Naive thymus-derived CD8-positive, alpha-beta T cell (primary cell): ENCODE measurements around the gene C4orf50. TPM values are rescaled to one million over a fixed set of nuclear protein-coding genes. Genes with fewer than 3 reads are reported as not detected.

Experiments used
- ATAC-seq, 2 donors: fragments of 150-1000 bp; cut with Tn5 transposase in 1 of 2; sonication (Bioruptor Pico), chemical (Tn5 transposase) in 1 of 2; 1 replicate in 1 of 2; 2 replicates in 1 of 2; pipeline ENCODE4 v1.10.0; 2021; ENCODE audit warnings: mild to moderate bottlenecking in 2 of 2, moderate library complexity in 2 of 2
- POLR2A ChIA-PET: fragments of 350-600 bp; sonication (Branson Sonifier 250); formaldehyde crosslinking; loops from one replicate; lab custom pipeline; 2021; ENCODE audit warnings: antibody characterized with exemption; lab: Charles Lee
- DNase-seq, 10 donors: peaks; one replicate each; pipeline versions ENCODE4 v3.0.0 to v3.0.0-alpha.2; 2020 to 2022
- H3K27ac Mint-ChIP-seq, 10 donors: one replicate each; pipeline ENCODE4 v1.8.0; 2020 to 2022; ENCODE audit warnings: mild to moderate bottlenecking in 10 of 10, mixed read lengths in 10 of 10, moderate library complexity in 4 of 10, inconsistent platforms in 1 of 10
- H3K27me3 Mint-ChIP-seq, 5 donors: one replicate each; pipeline ENCODE4 v1.8.0; 2021 to 2022; ENCODE audit warnings: mixed read lengths in 5 of 5
- H3K36me3 Mint-ChIP-seq, 3 donors: one replicate each; pipeline ENCODE4 v1.8.0; 2020 to 2022; ENCODE audit warnings: mixed read lengths in 3 of 3, mild to moderate bottlenecking in 2 of 3, inconsistent platforms in 1 of 3
- H3K4me1 Mint-ChIP-seq, 4 donors: one replicate each; pipeline ENCODE4 v1.8.0; 2021 to 2022; ENCODE audit warnings: mixed read lengths in 4 of 4
- H3K4me3 Mint-ChIP-seq, 10 donors: one replicate each; pipeline ENCODE4 v1.8.0; 2020 to 2022; ENCODE audit warnings: mild to moderate bottlenecking in 10 of 10, mixed read lengths in 10 of 10, moderate library complexity in 6 of 10, inconsistent platforms in 1 of 10
- H3K9me3 Mint-ChIP-seq, 9 donors: one replicate each; pipeline ENCODE4 v1.8.0; 2020 to 2022; ENCODE audit warnings: mixed read lengths in 9 of 9, mild to moderate bottlenecking in 3 of 9, inconsistent platforms in 1 of 9, moderate library complexity in 1 of 9
- polyA plus RNA-seq, 3 donors: library from polyadenylated mRNA; unstranded; fragments of 300-500 nt; fragmentation: Illumina TruSeq; gene quantifications; one replicate each; pipeline ENCODE4 v1.2.3, GENCODE V29; 2021
- total RNA-seq, 8 experiments: library from RNA in 2 of 8; stranded (reverse) in 2 of 8; gene quantifications; one replicate each; pipeline ENCODE4 v1.2.3 and lab custom pipeline; 2021 to 2026

C4orf50 gene
- total and polyA plus RNA-seq, 5 experiments from 2014 or later, result not detected

DNA sequence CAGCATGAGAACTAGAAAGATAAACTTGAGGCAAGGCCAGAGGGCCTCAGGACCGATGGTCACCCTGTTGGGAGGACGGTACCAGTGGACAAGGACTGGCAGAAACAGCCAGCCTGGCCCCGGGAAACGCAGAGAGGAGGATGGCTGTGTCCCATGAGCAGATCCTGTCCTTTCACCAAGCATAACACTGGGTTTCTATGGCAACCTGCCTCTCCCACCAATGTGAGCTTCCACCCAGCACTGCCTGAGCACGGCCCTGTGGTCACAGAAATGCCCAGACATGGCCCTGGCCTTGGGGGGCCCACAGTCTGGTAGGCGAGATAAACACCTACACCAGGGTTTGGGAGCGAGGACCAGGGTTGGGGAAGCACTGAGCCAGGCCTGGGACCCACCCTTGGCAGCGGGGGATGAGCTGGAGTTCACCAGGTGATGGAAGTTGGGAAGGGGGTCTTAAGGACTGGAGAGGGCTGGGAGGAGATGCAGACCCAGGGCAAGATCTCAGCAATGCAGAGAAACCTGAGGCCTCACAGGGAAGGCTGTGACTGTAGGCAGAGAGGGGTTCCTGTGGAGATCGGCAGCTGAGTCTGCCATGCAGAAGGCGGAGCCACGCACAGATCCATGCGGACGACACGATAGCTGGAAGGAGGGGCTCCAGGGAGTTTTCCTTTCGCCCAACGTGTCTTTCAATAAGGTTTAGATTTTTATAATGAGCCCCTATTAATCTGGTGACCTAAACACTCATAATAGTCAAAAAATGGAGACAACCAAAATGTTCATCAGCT, 92.6 kb downstream of the C4orf50 start:
- DNase-seq, result no peak
- Mint-ChIP-seq H3K27me3 (peaks cover 10 to 36% (median 15%) of the 10 kb centered on the region in 5 donors), H3K4me3 (no peak overlapping the region), H3K4me1 (no peaks in the 10 kb centered on the region), H3K27ac (no peak overlapping the region), H3K9me3 (peaks cover 0 to 3% (median 0%) of the 10 kb centered on the region in 9 donors), H3K36me3 (no peaks in the 10 kb centered on the region)
- POLR2A ChIA-PET, result no interaction called here
- ATAC-seq, result no peak

DNA sequence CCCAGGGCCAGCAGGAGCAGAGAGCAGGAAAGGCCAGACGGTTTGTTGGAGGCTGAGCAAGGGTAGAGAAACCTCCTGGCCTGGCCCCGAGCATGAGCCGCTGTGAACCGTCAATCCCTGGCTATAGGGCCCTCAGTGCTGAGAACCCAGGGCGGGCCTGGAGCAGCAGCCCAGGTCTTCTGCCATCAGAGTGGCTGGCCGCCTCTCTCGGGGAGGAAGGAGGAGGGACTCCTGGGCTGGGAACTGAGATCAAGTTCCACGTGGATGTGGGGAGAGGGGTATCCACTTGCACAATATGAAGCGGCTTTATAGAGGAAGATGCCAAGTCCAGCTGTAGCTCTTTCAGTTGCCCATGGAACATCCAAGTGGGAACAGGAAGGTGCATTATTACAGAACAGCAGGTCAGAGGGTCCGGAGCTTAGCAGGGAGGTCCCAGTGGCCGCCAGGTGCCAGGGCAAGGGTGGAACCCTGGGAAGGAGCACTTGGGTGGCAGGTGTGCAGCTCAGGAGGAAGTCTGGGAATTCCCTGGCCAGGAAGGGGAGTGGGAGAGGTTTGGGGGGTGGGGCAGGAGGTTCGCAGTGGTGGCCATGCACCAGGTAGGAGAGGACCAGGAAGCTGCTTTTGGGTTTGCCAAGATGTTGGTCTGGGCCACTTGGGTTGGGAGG, 93.6 kb downstream of the C4orf50 start:
- Mint-ChIP-seq H3K36me3 (no peaks in the 10 kb centered on the region), H3K9me3 (peaks cover 0 to 3% (median 0%) of the 10 kb centered on the region in 9 donors), H3K27ac (peak overlapping the region in 1 of 10 donors; percentile 88), H3K4me3 (no peak overlapping the region), H3K27me3 (peaks cover 13 to 45% (median 14%) of the 10 kb centered on the region in 5 donors), H3K4me1 (no peaks in the 10 kb centered on the region)
- no peak for DNase-seq
- POLR2A ChIA-PET, result no interaction called here
- no peak for ATAC-seq

DNA sequence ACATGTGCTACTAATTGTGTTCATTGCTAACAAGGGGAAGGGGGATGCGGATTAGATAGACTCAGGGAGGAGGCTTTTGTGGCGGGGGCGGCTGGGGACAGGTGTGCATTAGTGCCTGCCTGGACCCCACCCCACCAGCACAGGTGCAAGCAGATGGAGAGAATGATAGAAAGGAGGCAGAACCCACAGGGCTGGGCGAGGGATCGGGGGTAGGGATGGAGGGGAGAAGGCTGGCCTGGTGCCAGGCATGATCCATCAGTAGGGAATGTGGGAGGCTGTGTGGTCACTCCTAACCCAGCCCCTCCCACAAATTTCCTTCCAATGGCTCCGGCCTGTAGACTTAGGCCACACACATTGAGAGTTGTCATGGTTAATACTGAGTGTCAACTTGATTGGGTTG, 94.9 kb downstream of the C4orf50 start:
- H3K27ac Mint-ChIP-seq, result no peak overlapping the region
- H3K9me3 Mint-ChIP-seq, result peaks cover 0 to 3% (median 0%) of the 10 kb centered on the region in 9 donors
- H3K27me3 Mint-ChIP-seq, result peaks cover 13 to 55% (median 18%) of the 10 kb centered on the region in 5 donors
- H3K4me1 Mint-ChIP-seq, result no peaks in the 10 kb centered on the region
- no peak overlapping the region for H3K4me3 Mint-ChIP-seq
- DNase-seq (no peak), ATAC-seq (no peak)
- POLR2A ChIA-PET, result no interaction called here
- H3K36me3 Mint-ChIP-seq, result no peaks in the 10 kb centered on the region

DNA sequence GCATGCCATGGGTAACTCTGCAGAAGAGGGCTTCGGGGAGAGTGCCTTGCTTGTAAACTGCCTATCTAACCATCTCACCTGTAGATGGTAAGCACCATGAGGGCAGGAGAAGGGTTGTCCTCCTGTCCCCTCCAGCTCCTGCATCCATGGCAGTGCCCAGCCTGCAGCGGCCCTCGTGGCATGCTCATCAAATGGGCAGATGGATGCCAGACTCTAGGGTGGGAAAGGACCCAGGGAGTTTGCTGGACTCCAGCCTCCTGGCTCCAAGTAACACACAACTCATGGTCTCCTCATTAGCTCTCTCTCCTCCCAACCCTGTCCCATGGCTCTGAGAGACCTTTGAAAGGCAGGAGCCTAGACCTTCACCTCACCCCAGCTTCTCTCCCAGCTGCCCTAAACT, 95.7 kb downstream of the C4orf50 start:
- peaks cover 13 to 55% (median 18%) of the 10 kb centered on the region in 5 donors for H3K27me3 Mint-ChIP-seq
- ATAC-seq (no peak), DNase-seq (no peak)
- H3K9me3 Mint-ChIP-seq, result peaks cover 0 to 3% (median 0%) of the 10 kb centered on the region in 9 donors
- no peak overlapping the region for H3K27ac Mint-ChIP-seq
- no peaks in the 10 kb centered on the region for H3K36me3 Mint-ChIP-seq
- H3K4me1 Mint-ChIP-seq, result no peaks in the 10 kb centered on the region
- H3K4me3 Mint-ChIP-seq, result no peak overlapping the region
- POLR2A ChIA-PET, result no interaction called here

DNA sequence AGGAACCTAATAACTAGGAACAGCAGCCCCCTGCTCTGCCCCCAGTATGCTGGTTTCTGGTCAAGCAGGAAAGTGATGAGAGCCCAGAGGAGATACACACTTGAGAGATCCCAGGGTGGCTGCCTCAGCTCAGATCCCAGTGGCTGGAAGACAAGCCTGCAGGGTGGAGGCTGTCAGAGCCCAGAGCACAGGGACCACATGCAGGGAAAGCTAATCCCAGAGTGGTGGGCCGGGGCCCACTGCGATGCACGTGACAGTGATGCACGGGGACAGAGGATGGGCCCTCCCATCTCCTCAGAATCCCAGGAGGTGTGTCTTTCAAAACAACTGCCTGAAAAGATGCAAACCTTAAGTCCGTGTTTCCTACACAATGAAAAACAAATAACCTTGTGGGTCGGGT, 96.2 kb downstream of the C4orf50 start:
- Mint-ChIP-seq H3K9me3 (peaks cover 0 to 3% (median 0%) of the 10 kb centered on the region in 9 donors), H3K27me3 (peaks cover 13 to 55% (median 18%) of the 10 kb centered on the region in 5 donors), H3K4me1 (peaks cover 0 to 1% (median 0%) of the 10 kb centered on the region in 4 donors), H3K27ac (no peak overlapping the region), H3K36me3 (no peaks in the 10 kb centered on the region), H3K4me3 (no peak overlapping the region)
- no peak for DNase-seq
- POLR2A ChIA-PET, result no interaction called here
- ATAC-seq, result no peak

DNA sequence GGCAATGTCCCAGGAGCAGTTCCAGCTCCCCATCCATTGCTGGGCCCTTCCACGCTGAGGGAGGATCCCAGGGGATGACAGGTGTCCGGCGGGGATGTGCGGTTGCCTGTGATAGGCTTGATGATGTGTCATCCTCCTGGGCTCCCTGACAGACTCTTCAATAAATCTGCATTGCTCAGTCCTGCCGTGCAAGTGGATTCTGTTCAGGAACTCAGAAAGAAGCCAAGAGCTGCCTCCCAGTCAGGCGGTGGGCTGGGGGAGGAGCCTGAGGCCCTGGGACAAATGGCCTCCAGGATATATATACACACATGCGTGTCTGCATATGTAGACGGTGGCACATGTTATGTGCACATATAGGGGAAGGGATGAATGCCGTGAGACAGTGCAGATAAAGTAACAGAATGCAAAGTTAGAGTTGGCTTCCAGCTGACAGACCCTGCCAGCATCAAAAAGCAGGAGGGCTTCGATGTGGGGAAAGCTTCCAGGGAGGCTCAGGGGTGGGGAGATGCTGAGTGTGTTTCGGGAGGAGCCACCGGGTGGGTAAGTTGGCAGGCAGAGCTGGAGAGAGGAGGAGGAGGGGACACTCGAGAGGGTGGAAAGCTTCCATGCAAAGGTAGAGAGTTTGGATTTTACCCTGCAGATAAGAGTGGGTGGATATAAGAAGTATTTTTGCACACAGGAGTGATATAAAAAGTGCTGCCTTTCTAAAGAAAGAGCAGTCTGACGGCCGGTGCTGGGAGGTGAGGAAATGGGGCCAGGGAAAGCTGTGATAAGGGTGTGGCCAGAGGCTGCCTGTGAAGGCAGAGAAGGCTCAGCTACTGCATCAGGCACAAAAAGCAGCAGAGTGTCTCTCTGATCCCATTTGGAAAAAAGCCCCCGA, 96.9 kb downstream of the C4orf50 start:
- Mint-ChIP-seq H3K4me1 (peaks cover 0 to 3% (median 0%) of the 10 kb centered on the region in 4 donors), H3K36me3 (no peaks in the 10 kb centered on the region), H3K4me3 (no peak overlapping the region), H3K27ac (no peak overlapping the region), H3K27me3 (peaks cover 13 to 55% (median 18%) of the 10 kb centered on the region in 5 donors), H3K9me3 (peaks cover 0 to 3% (median 0%) of the 10 kb centered on the region in 9 donors)
- ATAC-seq (no peak), DNase-seq (peak in 1 of 10 donors; percentile 37)
- POLR2A ChIA-PET, result no interaction called here

DNA sequence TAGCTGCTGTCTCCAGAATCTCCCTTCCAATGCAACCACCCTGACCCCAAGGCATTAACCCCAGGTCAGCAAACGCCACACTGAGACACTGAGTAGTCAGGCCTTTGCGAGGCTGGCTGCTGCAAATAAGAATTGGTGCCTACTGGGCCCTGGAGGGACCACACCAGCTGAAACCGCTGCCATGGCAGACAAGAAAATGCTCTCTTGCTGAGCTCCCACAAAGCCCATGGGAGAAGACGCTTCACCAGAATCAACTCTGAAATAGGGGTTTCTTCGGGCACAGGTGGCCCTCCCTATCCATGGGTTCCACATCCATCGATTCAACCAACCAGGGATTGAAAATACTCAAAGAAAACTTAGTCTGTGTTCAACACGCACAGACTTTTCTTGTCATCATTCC, 98.7 kb downstream of the C4orf50 start:
- Mint-ChIP-seq H3K9me3 (peaks cover 0 to 9% (median 3%) of the 10 kb centered on the region in 9 donors), H3K27ac (no peak overlapping the region)
- ATAC-seq, result no peak

DNA sequence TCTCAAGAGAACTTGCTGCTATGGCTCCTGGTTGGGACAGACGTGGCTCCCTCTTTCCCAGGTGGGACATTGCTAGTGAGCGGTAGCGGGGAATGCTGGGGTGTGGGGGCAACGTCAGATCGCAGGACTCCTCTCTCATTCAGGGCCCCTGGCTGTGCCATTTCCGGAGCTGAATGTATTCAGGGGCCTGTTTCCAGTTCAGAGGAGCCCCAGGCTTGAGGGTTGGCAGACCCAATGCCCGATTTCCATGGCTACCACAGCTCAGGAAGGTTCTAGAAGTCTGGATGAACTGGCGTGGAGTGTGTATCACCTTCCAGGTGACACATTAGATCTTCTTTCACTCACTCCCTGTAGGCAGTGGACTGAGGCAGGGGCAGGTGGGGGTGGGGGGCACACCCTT, 99.2 kb downstream of the C4orf50 start:
- ATAC-seq, result no peak
- Mint-ChIP-seq H3K27me3 (peaks cover 11 to 58% (median 16%) of the 10 kb centered on the region in 5 donors), H3K4me1 (peaks cover 0 to 3% (median 0%) of the 10 kb centered on the region in 4 donors)

More for the DNA sequence above, 98.7 kb downstream of the C4orf50 start:
- POLR2A ChIA-PET, result no interaction called here
- peaks cover 11 to 63% (median 17%) of the 10 kb centered on the region in 5 donors for H3K27me3 Mint-ChIP-seq
- H3K36me3 Mint-ChIP-seq, result no peaks in the 10 kb centered on the region
- no peak for DNase-seq
- peaks cover 0 to 3% (median 0%) of the 10 kb centered on the region in 4 donors for H3K4me1 Mint-ChIP-seq
- no peak overlapping the region for H3K4me3 Mint-ChIP-seq

DNA sequence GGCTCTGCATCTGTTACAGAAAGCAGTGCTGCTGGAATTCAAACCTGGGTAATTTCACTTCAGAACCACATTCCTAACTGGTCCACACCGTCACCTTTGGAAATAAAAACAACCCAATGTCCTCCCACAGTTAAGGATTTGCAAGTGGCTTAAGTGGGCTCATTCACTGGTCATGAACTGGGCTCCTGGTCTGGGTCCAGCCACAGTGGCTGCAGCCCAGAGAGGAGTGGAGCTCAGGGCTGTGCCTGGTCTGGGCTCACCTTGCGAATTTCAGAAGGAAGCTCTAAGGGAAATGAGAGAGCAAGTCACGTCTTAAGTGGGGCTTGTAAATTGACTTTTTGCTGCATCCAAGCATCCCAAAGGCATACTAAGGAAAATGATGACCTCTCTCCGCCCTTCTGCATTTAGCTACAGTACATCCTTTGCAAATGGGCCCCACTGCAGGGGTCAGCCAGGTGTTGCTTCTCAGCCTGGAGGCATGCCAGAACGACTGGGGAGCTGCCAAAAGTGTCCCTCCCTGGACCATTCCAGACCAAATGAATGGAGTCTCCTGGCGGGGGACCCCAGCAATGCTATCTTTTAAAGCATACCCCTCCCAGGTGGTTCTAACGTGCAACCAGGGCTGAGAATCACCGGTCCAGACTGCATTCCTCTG, 99.8 kb downstream of the C4orf50 start:
- Mint-ChIP-seq H3K27me3 (peaks cover 11 to 53% (median 16%) of the 10 kb centered on the region in 5 donors), H3K4me1 (peaks cover 0 to 3% (median 0%) of the 10 kb centered on the region in 4 donors), H3K4me3 (no peak overlapping the region), H3K36me3 (no peaks in the 10 kb centered on the region), H3K27ac (no peak overlapping the region), H3K9me3 (peaks cover 0 to 9% (median 0%) of the 10 kb centered on the region in 9 donors)
- no peak for DNase-seq
- ATAC-seq, result no peak
- POLR2A ChIA-PET, result no interaction called here

More for the DNA sequence above, 99.2 kb downstream of the C4orf50 start:
- Mint-ChIP-seq H3K4me3 (no peak overlapping the region), H3K27ac (no peak overlapping the region), H3K9me3 (peaks cover 0 to 9% (median under 1%) of the 10 kb centered on the region in 9 donors), H3K36me3 (no peaks in the 10 kb centered on the region)
- POLR2A ChIA-PET, result no interaction called here
- no peak for DNase-seq

DNA sequence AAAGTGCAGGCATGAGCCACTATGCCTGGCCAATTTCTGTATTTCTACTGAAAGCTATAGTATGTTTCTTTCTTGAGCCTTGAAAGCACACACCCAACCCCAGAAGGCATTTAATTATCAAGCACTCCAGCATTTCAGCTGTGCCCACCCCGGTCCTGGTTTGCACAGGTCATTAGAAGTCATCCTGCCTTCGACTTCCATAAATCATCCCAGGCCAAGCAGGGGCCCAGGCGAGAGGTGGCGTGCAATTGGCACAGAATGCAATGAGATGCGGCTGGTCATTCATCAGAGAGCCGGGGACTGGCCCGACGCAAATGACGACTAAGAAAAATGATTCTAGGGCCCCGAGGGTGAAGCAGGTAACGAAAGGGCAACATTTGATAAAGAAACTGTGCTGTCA, 100.6 kb downstream of the C4orf50 start:
- POLR2A ChIA-PET, result no interaction called here
- DNase-seq (no peak), ATAC-seq (no peak)
- no peak overlapping the region for H3K27ac Mint-ChIP-seq
- peaks cover 4 to 45% (median 16%) of the 10 kb centered on the region in 5 donors for H3K27me3 Mint-ChIP-seq
- peaks cover 0 to 10% (median 2%) of the 10 kb centered on the region in 9 donors for H3K9me3 Mint-ChIP-seq
- peaks cover 0 to 1% (median 0%) of the 10 kb centered on the region in 3 donors for H3K36me3 Mint-ChIP-seq
- peaks cover 0 to 3% (median 0%) of the 10 kb centered on the region in 4 donors for H3K4me1 Mint-ChIP-seq
- no peak overlapping the region for H3K4me3 Mint-ChIP-seq

DNA sequence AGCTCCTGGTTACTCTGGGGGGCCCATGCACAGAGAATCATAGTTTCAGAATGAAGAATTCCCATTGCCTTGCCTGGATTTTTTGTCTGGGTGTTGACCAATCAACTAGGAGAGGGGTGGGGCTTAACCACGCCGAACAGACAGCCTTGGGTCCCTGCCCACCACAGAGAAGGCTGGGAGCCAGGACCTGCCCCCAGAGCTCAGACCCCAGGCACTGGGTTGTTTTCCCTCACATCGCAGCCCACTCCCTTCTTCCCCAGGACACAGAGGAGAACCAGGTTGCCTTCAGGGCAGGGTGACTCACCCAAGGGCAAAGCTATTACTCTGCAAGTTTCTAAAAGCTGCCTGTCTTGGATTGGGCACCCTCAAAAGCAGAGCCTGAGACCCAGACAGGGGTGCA, 102.0 kb downstream of the C4orf50 start:
- ATAC-seq, result no peak
- no peak overlapping the region for H3K4me3 Mint-ChIP-seq
- no peak overlapping the region for H3K27ac Mint-ChIP-seq
- H3K36me3 Mint-ChIP-seq, result peaks cover 0 to 2% (median under 1%) of the 10 kb centered on the region in 3 donors
- H3K9me3 Mint-ChIP-seq, result peaks cover 0 to 10% (median 8%) of the 10 kb centered on the region in 9 donors
- POLR2A ChIA-PET, result no interaction called here
- peaks cover 0 to 3% (median 0%) of the 10 kb centered on the region in 4 donors for H3K4me1 Mint-ChIP-seq
- DNase-seq, result no peak
- peaks cover 4 to 34% (median 15%) of the 10 kb centered on the region in 5 donors for H3K27me3 Mint-ChIP-seq

DNA sequence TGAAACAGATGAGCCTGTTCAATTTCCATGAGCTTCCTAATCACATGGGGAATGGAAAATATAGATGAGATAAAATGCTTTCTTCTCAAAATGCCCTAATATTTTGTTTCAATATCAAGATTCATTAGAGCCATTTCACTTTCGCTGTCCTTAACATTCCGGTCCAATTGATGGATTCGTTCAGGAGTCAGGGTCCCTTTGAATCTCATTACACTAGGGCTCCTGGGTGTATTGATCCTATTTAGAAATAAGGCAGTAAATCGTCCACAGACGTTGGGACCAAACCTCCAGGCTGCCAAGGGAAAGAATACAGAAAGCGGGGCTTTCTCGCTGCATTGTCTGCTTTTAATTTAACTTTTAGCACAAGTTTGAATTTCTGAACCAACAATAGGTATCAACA, 104.8 kb downstream of the C4orf50 start:
- peaks cover 0 to 14% (median 2%) of the 10 kb centered on the region in 3 donors for H3K36me3 Mint-ChIP-seq
- H3K9me3 Mint-ChIP-seq, result peaks cover 0 to 29% (median 20%) of the 10 kb centered on the region in 9 donors
- ATAC-seq, result no peak
- POLR2A ChIA-PET, result no interaction called here
- H3K4me1 Mint-ChIP-seq, result peaks cover 0 to 3% (median 0%) of the 10 kb centered on the region in 4 donors
- no peak for DNase-seq
- no peak overlapping the region for H3K4me3 Mint-ChIP-seq
- peaks cover 0 to 22% (median 7%) of the 10 kb centered on the region in 5 donors for H3K27me3 Mint-ChIP-seq
- no peak overlapping the region for H3K27ac Mint-ChIP-seq
